Measurements from ENCODE around the gene CTDSPL.

CTDSPL gene

DNA sequence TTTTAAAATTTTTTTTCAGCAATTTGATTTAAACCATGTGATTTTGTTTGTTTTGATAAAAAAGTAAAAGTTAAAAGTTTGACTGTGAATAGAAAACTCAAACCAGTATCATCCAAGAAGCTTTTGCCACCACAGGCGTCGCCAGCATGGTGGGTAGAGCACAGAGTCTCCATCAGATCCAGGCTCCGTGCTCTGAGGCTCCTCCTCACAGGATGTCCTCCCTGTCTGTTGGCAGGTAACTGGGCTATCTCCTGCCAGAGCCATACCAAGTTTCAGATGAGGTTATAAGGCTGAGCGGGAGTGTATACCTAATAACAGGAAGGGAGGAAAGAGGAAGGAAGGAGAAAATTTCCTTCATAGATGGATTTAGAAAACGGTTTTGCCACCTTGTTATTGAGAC is 28.8 kb downstream of the CTDSPL start:
- no peak for DNase-seq (ENCODE audit: insufficient read length, low spot score)
- no peak for FAIRE-seq
- TF ChIP-seq, protein P1, sequence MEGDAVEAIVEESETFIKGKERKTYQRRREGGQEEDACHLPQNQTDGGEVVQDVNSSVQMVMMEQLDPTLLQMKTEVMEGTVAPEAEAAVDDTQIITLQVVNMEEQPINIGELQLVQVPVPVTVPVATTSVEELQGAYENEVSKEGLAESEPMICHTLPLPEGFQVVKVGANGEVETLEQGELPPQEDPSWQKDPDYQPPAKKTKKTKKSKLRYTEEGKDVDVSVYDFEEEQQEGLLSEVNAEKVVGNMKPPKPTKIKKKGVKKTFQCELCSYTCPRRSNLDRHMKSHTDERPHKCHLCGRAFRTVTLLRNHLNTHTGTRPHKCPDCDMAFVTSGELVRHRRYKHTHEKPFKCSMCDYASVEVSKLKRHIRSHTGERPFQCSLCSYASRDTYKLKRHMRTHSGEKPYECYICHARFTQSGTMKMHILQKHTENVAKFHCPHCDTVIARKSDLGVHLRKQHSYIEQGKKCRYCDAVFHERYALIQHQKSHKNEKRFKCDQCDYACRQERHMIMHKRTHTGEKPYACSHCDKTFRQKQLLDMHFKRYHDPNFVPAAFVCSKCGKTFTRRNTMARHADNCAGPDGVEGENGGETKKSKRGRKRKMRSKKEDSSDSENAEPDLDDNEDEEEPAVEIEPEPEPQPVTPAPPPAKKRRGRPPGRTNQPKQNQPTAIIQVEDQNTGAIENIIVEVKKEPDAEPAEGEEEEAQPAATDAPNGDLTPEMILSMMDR (IDR thresholded peaks at IDR 0.05; ENCODE audit: insufficient read depth, missing control alignments), result no peak

GRCh38 chr3:37891227-37891626 is 29.5 kb downstream of the CTDSPL start:
- TF ChIP-seq, protein P1 (IDR thresholded peaks at IDR 0.05; ENCODE audit: insufficient read depth, missing control alignments), result no peak
- no peak for FAIRE-seq

GRCh38 chr3:37892927-37893600 is 31.4 kb downstream of the CTDSPL start:
- TF ChIP-seq, protein P1 (IDR thresholded peaks at IDR 0.05; ENCODE audit: insufficient read depth, missing control alignments), result no peak
- FAIRE-seq (no peak), DNase-seq (ENCODE audit: insufficient read length, low spot score) (no peak)

More at GRCh38 chr3:37891227-37891626, 29.5 kb downstream of the CTDSPL start:
- no peak for DNase-seq (ENCODE audit: insufficient read length, low spot score)

DNA sequence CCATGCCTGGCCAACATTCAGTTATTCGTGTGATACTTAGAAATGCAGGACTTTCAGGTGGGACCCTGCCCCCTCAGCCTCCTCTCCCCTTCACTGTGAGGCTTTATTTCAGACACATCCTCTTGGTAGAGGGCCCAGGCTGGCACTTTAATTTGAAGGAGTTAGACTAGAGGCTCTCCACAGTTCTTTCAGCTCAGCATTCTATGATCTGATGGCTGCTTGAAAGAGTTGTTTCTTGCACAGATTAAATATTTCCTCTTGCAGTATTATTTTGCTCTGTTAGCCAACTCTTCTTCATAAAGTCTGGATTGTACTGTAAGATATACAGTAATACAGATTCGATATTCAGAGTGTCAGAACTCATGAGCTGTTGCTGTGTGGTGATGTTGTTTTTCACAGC is 35.1 kb downstream of the CTDSPL start:
- FAIRE-seq (no peak), DNase-seq (ENCODE audit: insufficient read length, low spot score) (no peak)
- TF ChIP-seq, protein P1 (IDR thresholded peaks at IDR 0.05; ENCODE audit: insufficient read depth, missing control alignments), result no peak

- TF ChIP-seq, protein P1 (IDR thresholded peaks at IDR 0.05; ENCODE audit: insufficient read depth, missing control alignments), result no peak
- no peak for FAIRE-seq
- DNase-seq (ENCODE audit: insufficient read length, low spot score), result no peak
Observed at GRCh38 chr3:37897763-37898162, 36.1 kb downstream of the CTDSPL start.

- TF ChIP-seq, protein P1 (IDR thresholded peaks at IDR 0.05; ENCODE audit: insufficient read depth, missing control alignments), result no peak
- DNase-seq (ENCODE audit: insufficient read length, low spot score) (no peak), FAIRE-seq (no peak)
Observed at GRCh38 chr3:37898424-37898823, 36.7 kb downstream of the CTDSPL start.

DNA sequence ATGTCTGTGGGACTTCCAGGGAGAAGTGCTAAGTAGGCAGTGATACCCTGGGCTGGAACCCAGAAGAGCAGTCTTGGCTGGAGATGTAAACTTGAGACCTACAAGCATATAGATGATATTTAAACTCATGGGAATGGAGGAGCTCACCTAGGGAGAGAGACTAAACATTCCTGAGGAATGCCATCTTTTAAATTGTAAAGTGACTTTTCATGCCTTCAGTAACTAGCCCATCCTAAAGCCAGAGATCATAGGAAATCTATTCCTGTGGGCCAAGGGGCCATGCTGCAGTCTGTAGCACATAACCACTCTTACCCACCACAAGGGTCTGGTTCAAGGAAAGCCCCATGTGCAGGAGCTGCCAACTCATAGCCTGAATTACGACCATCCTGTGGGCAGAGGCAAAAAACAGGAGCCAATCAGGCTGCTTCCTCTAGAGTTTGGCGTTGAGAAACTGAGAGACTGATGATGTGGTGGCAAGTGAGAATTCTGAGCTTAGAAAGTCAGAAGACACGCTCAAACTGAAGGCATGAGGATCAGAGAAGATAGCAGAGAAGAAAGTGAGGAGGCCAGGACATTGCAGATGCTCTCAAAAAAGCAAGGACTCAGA is 37.5 kb downstream of the CTDSPL start:
- DNase-seq (ENCODE audit: insufficient read length, low spot score), result no peak
- no peak for FAIRE-seq
- TF ChIP-seq, protein P1 (IDR thresholded peaks at IDR 0.05; ENCODE audit: insufficient read depth, missing control alignments), result no peak
